Stimulated activated CD4-positive, alpha-beta T cell treated with anti-CD3 and anti-CD28 coated beads, Interleukin-15, amount 100 ng/mL, for 24 hours (primary cell): Measurements from ENCODE around the gene MAP3K15.

Experiments used
- DNase-seq: peaks from one replicate; pipeline ENCODE4 v3.0.0-alpha.2; 2020

The MAP3K15 gene

GRCh38 chrX:19392078-19392477 is 123.2 kb downstream of the MAP3K15 start:
- no peak for DNase-seq

- DNase-seq, result no peak
These were observed 126.0 kb downstream of the MAP3K15 start for GRCh38 chrX:19389227-19389845.

DNA sequence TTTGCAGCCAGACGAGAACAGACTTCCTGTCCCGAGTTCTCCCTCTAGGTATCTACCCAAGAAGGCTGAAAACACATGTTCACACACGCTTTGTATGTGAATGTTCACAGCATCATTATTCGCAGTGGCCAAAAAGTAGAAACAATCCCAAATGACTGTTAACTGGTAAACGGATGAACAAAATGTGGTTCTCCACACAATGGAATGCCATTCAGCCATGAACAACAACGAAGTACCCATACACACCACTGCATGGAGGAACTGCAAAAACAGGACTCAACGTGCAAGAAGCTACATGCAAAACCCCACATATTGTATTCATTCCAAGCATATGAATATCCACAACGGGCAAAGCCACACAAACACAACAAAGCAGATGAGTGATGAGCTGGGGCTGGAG is 126.6 kb downstream of the MAP3K15 start:
- no peak for DNase-seq

GRCh38 chrX:19388064-19388679 is 127.1 kb downstream of the MAP3K15 start:
- no peak for DNase-seq

DNA sequence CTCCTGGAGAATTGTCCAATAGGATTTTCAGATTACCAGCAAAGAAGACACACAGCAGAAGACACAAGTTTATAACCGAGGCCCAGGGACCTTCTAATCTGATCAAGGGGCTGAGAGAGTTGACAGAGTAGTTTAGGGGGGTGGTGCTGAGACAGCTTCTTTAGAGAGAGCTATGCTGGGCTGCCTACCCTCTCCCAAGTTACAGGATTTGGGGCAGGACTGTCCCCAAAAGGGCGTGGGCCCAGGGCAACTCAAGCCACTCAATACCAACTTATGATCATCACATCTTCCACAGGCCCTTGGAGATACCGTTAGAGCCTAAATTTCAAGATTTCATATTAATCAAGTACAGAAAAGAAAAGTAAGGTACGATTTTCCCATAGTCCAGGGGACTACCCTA is 128.6 kb downstream of the MAP3K15 start:
- no peak for DNase-seq

GRCh38 chrX:19382555-19383145 is 132.7 kb downstream of the MAP3K15 start:
- DNase-seq, result peak; percentile 69

DNA sequence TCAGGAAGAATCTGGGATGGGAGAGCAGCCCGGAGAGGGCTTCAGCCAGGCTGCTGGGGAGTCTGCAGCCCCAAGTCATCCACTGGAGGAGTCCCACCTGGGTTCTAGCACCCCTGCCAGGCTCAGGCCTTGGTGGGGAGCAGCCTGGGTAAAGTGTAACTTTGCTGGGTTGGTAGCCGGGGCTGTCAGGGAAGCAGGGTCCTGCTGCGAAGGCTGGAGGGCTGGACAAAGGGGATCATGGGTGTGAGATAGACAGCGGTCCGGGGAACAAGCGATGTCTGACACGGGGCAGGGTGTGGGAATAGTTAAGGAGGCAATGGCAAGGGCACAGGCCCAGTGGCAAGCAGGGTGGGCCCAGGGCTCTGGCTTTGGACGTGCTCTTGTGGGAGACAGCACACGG is 134.0 kb downstream of the MAP3K15 start:
- DNase-seq, result no peak

DNA sequence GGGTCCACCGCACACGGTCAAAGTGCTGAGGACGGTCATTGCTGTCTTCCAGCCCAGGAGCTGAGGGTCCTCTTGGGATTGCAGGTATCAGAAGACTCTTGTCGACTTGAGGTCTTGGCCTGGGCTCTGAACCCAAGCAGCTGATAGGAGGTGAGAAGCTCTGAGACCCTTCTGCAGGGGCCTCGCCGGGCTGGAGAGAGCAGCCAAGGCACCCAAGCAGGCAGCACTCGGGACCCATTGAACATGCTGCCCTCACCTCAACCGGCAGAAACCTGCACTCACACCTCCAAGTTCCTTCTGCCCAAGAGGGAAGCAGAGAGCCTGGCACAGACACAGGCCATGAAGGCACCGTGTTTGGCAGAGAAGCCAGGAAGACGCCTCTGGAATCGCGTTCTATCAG is 137.5 kb downstream of the MAP3K15 start:
- DNase-seq, result no peak

- DNase-seq, result no peak
These were observed 139.8 kb downstream of the MAP3K15 start for GRCh38 chrX:19375546-19375945.

DNA sequence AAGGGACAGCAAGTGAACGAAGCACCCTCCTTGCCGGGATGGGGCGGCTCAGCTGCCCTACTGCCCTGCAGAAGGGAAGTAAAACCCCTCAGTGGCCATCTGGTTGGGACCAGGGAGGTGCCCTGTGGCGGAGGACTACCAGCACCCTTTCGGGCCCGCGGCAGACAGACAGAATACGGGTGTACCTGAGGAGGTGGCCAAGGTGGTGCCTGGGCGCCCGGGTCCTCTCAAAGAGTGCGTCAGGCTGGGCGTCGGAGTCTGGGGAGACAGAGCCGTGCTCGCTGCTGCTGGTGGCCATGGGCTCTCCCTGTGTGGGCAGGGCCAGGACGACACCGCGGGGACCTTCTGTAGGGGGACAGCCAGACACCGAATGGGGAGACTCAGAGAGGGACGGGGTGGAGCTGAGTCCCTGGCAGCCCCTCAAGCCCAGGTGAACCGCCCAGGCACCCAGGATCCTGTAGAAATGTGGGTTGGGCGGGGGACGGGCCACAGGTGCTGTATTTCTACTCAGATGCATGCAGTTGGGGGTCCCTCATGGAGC is 141.9 kb downstream of the MAP3K15 start:
- peak; percentile 3 for DNase-seq

- DNase-seq, result peak; percentile 19
These were observed 142.6 kb downstream of the MAP3K15 start for GRCh38 chrX:19372547-19373331.

DNA sequence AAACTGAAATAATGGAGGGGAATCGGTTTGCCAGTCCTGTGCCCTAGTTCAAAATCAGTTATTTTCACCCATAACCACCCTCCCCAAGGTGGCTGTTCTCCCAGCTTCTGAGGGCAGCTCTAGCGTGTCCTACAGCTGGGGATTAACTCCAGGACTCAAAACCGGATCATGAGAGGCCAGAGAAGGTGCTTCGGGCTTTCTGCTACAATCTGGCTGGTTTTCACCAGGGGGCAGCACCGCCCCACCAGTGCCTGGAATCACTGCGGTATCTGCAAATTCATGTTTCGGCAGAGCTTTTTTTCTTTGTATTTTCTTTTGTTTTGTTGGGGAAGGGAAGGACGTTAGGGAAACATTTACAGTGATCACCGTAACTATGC is 143.2 kb downstream of the MAP3K15 start:
- DNase-seq, result peak; percentile 75

DNA sequence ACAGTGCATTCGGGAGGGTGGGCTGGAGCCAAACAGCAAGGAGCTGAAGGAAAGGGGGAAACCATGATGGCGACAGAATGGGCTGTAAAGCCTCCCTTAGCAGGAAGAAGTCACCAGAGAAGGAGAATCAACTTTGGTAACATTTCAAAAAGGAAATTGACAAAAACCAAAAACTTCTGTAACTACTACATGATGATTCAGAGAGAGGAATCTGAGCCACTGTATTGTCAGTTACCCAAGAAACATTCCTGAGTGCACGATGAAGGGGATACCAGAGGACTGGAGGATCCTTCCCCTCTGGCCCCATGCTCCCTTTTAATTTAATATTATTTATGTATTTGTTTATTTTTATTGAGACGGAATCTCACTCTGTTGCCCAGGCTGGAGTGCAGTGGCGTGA is 145.2 kb downstream of the MAP3K15 start:
- DNase-seq, result no peak

- DNase-seq, result no peak
These were observed 146.7 kb downstream of the MAP3K15 start for GRCh38 chrX:19368576-19368975.

DNA sequence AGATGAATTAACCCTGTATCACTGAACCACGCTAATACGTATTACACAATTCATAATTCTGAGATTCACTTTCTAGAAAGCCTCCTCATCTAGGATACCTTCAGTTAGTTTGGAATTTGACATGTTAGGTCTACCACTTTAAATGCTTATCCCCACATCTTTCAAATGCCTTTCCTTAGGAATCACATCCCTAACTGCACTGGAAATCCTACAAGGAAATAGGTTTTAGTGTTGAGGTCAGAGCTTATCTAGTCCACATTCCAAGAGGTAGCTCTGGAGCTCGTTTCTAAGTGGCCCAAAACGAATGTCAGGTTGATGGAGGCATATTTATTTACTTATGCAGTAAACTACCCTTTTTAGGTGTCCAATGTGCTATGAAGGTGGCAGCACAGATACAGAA is 153.6 kb downstream of the MAP3K15 start:
- DNase-seq, result no peak

- no peak for DNase-seq
These were observed 154.4 kb downstream of the MAP3K15 start for GRCh38 chrX:19360903-19361302.

DNA sequence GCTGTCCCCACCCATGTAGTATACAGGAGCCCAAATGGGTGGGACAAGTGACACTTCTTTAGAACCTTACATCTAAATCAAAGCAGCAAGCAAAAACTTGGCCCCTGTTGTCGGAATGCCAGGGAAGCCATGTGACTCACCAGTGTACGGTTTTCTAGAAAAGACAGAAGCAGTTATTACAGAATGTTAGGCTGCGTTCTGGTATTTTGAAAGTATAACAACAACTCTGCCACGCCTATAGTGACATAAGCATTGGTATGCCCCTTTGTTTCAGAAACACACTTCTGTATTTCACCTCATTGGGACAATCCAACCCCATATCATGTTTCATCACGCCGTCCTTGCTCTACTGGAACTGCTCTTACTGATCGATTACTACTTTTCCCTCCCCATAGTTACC is 156.8 kb downstream of the MAP3K15 start:
- no peak for DNase-seq

GRCh38 chrX:19354625-19355024 is 160.7 kb downstream of the MAP3K15 start:
- DNase-seq, result no peak

DNA sequence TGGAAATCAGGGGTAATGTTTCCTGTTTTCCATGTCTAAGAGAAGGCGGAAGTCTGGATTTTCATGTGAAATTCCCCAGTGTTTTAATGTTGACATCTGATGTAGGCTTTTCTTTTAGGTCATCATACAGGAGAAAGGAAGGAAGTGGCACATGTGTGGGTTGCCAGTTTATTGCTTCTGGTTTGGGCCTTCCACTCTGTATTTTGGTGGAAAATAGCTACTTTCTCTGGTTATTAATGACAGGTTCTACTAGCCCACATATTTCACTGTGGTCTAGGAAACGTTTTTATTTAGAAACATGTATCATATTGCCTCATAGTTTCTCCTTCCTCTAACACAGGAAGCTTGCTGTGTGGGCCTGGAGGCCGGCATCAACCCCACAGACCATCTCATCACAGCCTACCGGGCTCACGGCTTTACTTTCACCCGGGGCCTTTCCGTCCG is 164.3 kb downstream of the MAP3K15 start:
- DNase-seq, result peak; percentile 21

DNA sequence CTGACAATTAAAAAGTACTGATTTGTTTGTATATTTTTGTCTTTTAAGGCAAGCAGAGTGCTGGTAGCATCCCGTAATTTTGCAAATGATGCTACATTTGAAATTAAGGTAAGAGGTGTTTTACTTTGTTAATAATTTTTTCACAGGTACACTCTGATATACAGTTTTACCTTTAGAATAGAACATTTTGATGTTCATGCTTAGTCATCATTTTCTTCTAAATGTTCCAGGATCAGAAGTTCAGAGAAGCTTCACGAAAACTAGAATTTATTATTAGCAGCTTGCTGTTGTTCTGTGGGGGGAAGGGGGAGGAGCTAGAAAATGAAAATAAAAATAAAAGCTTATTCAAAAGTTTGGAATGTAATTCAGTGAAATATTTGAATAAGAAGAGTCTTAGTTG is 166.0 kb downstream of the MAP3K15 start:
- no peak for DNase-seq

DNA sequence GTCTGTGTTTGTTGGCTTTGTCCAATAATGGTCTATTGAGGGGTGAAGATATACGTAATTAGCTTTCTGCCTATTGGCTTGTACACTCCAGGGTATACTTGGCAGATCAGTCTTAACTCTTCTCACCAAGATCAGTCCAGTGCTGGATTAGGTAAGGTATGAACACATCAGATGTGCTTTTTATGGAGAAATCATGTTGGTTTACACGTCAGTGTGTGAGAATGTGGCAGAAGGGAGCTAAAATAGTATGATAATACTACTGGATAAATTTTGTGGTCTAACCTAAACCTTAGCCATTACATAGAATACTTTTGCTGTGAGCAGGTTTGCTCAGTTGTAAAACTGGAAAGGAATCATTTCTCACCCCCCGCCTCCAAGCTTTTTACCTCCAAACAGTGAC is 167.4 kb downstream of the MAP3K15 start:
- DNase-seq, result no peak

DNA sequence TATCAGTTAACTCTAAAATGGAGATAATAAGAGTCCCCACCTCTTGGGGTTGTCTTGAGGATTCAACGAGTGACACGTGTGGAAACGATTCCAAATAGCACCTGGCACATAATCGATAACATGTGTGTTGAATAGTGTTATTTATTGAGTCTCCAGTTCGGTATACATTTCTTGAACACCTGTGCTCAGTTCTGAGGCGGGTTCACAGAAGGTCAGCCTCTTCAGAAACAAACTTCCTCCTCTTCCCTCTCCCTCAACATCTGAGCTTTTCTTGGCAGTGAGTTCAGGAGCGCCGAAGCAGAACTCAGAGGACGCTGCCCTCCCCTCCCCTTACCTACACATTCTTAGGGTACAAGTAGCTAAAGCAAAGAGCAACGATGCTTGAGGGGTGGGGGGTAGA is 170.6 kb downstream of the MAP3K15 start:
- DNase-seq, result no peak
